Small intestine (tissue), 16 donors: ENCODE data around the gene GOLGA1. TPM values are rescaled to one million over a fixed set of nuclear protein-coding genes. Genes with fewer than 3 reads are reported as not detected.

Source experiments
- DNase-seq, 2 donors: peaks; one replicate each; pipeline versions ENCODE4 v3.0.0 to v3.0.0-alpha.2; 2013
- FAIRE-seq: peaks from 2 replicates; lab custom pipeline; 2012; peaks lifted over from hg19 to GRCh38; lab: Jason Lieb, UNC
- H3K27ac ChIP-seq, 3 donors: one replicate each; pipeline ENCODE4 v1.5.1; 2013; ENCODE audit warnings: low read length in 2 of 3, mild to moderate bottlenecking in 2 of 3, control low read depth in 1 of 3, inconsistent platforms in 1 of 3, low read depth in 1 of 3, moderate library complexity in 1 of 3
- H3K27me3 ChIP-seq, 3 donors: one replicate each; pipeline ENCODE4 v1.6.1; 2013; ENCODE audit warnings: low read length in 3 of 3, inconsistent platforms in 1 of 3; ENCODE audit not compliant: control insufficient read depth in 3 of 3, insufficient read depth in 3 of 3
- H3K36me3 ChIP-seq, 3 donors: one replicate each; pipeline ENCODE4 v1.6.1; 2013; ENCODE audit warnings: low read length in 3 of 3, inconsistent platforms in 1 of 3, low read depth in 1 of 3, mild to moderate bottlenecking in 1 of 3, moderate library complexity in 1 of 3; ENCODE audit not compliant: control insufficient read depth in 3 of 3, insufficient read depth in 2 of 3
- H3K4me1 ChIP-seq, 3 donors: one replicate each; pipeline ENCODE4 v1.6.1; 2013; ENCODE audit warnings: low read length in 2 of 3, inconsistent platforms in 1 of 3, low read depth in 1 of 3, mild to moderate bottlenecking in 1 of 3, moderate library complexity in 1 of 3; ENCODE audit not compliant: control insufficient read depth in 3 of 3, insufficient read depth in 2 of 3
- H3K4me3 ChIP-seq, 3 donors: one replicate each; pipeline ENCODE4 v1.5.1; 2013; ENCODE audit warnings: low read length in 3 of 3, control low read depth in 1 of 3, inconsistent platforms in 1 of 3, low read depth in 1 of 3, mild to moderate bottlenecking in 1 of 3, moderate library complexity in 1 of 3
- H3K9me3 ChIP-seq, 2 donors: one replicate each; pipeline ENCODE4 v1.6.1; 2013; ENCODE audit warnings: low read depth in 1 of 2, low read length in 1 of 2; ENCODE audit not compliant: control insufficient read depth in 2 of 2, insufficient read depth in 1 of 2
- WGBS, 3 donors: extraction: QIAGEN DNeasy Blood & Tissue Kit; methylation state at CpG; one replicate each; pipeline ENCODE4 v1.1.7; 2013; 5-methylcytosine and 5-hydroxymethylcytosine counted together
- long read RNA-seq, 10 donors: transcript quantifications; one replicate each; lab custom pipeline, GENCODE V29; 2026
- polyA plus RNA-seq, 4 donors: library from polyadenylated mRNA; stranded (reverse) in 3 of 4; unstranded in 1 of 4; fragments of 200-250 nt in 3 of 4; fragments of 120-200 nt in 1 of 4; gene quantifications; one replicate each; pipeline versions ENCODE4 v1.2.1 to v1.2.3, GENCODE V29; 2013
- donor health status: healthy with polysubstance abuse.
- donor health status: control.
- donor health status: control.
- donor health status: Bipolar disorder and iron deficiency.
- donor health status: healthy.

Gene GOLGA1
- 10 to 100 TPM in 3 of 4 donors, 1 to 10 TPM in 1; 9.1 to 18.8 (median 14.5) TPM for polyA plus RNA-seq
- long read RNA-seq, donor 1, full-length matches to known transcripts: 4 of 4 reads
- long read RNA-seq, donor 1, partial matches to known transcripts: 0 of 4 reads
- long read RNA-seq, donor 1, other reads (novel, unspliced or antisense): 0 of 4 reads
- long read RNA-seq, donor 2, partial matches to known transcripts: 0 of 2 reads
- long read RNA-seq, donor 2, other reads (novel, unspliced or antisense): 0 of 2 reads
- long read RNA-seq, donor 3, full-length matches to known transcripts: 6 of 6 reads
- long read RNA-seq, donor 3, partial matches to known transcripts: 0 of 6 reads
- long read RNA-seq, donor 3, other reads (novel, unspliced or antisense): 0 of 6 reads
- long read RNA-seq, donor 4: 0 reads
- long read RNA-seq, donor 5, partial matches to known transcripts: 0 of 1 reads
- long read RNA-seq, donor 5, other reads (novel, unspliced or antisense): 0 of 1 reads
- long read RNA-seq, donor 6, partial matches to known transcripts: 0 of 2 reads
- long read RNA-seq, donor 6, other reads (novel, unspliced or antisense): 0 of 2 reads
- long read RNA-seq, donor 7: 0 reads
- long read RNA-seq, donor 8: 0 reads
- long read RNA-seq, donor 9, partial matches to known transcripts: 0 of 1 reads
- long read RNA-seq, donor 9, other reads (novel, unspliced or antisense): 0 of 1 reads
- long read RNA-seq, donor 10, partial matches to known transcripts: 7 of 8 reads
- long read RNA-seq, donor 10, other reads (novel, unspliced or antisense): 0 of 8 reads

- WGBS, 3 donors: 0 to 1% (median 0%) methylated on average over 61 to 70 of the region's 70 CpGs
- no peaks in the 10 kb centered on the region for H3K27me3 ChIP-seq
- peaks cover 0 to 7% (median 1%) of the 10 kb centered on the region in 3 donors for H3K4me1 ChIP-seq
- no peaks in the 10 kb centered on the region for H3K9me3 ChIP-seq
- H3K27ac ChIP-seq: peak within 1 kb of the TSS; percentile 98 to 99 (median 99)
- H3K36me3 ChIP-seq: peaks cover 0 to 13% (median under 1%) of the 10 kb centered on the region in 3 donors
- peak within 1 kb of the TSS; percentile 90 to 95 (median 91) for H3K4me3 ChIP-seq
- FAIRE-seq (no peak), DNase-seq (peak; percentile 95 to 98)
These were observed at the start of gene GOLGA1 for GRCh38 chr9:124940894-124941678. TSS of gene GOLGA1 (minus strand) at chr9:124941083. CDS start at chr9:124938711, 2,372 bp downstream.

GRCh38 chr9:124983698-124984097 is 42.8 kb upstream of the GOLGA1 start:
- FAIRE-seq: no peak

GRCh38 chr9:124980431-124980830 is 39.5 kb upstream of the GOLGA1 start:
- Histone ChIP-seq H3K36me3 (peaks cover 0 to 7% (median 0%) of the 10 kb centered on the region in 3 donors), H3K27ac (no peak overlapping the region), H3K4me1 (peaks cover 0 to 3% (median 0%) of the 10 kb centered on the region in 3 donors), H3K4me3 (no peak overlapping the region), H3K9me3 (no peaks in the 10 kb centered on the region), H3K27me3 (no peaks in the 10 kb centered on the region)
- FAIRE-seq: no peak
- WGBS, 3 donors: 71 to 76% (median 75%) methylated on average over 4 of the region's 4 CpGs
- DNase-seq: peak in 1 of 2 donors; percentile 37

More at GRCh38 chr9:124983698-124984097, 42.8 kb upstream of the GOLGA1 start:
- H3K27ac ChIP-seq: no peak overlapping the region
- WGBS, 3 donors: 76 to 85% (median 77%) methylated on average over 1 of the region's 1 CpG
- no peaks in the 10 kb centered on the region for H3K36me3 ChIP-seq
- DNase-seq: no peak
- no peaks in the 10 kb centered on the region for H3K27me3 ChIP-seq
- H3K4me3 ChIP-seq: no peak overlapping the region
- H3K9me3 ChIP-seq: no peaks in the 10 kb centered on the region
- peaks cover 0 to 3% (median 0%) of the 10 kb centered on the region in 3 donors for H3K4me1 ChIP-seq

- Histone ChIP-seq H3K27me3 (no peaks in the 10 kb centered on the region), H3K9me3 (no peaks in the 10 kb centered on the region), H3K36me3 (peaks cover 0 to 15% (median 4%) of the 10 kb centered on the region in 3 donors), H3K4me1 (peaks cover 0 to 2% (median 0%) of the 10 kb centered on the region in 3 donors), H3K27ac (no peak overlapping the region), H3K4me3 (no peak overlapping the region)
- DNase-seq (no peak), FAIRE-seq (no peak)
- 60 to 75% (median 72%) methylated on average over 2 of the region's 2 CpGs for WGBS, 3 donors
These were observed 34.2 kb upstream of the GOLGA1 start for GRCh38 chr9:124975131-124975530.

- H3K4me3 ChIP-seq: no peak overlapping the region
- peaks cover 0 to 15% (median 4%) of the 10 kb centered on the region in 3 donors for H3K36me3 ChIP-seq
- H3K27me3 ChIP-seq: no peaks in the 10 kb centered on the region
- no peak overlapping the region for H3K27ac ChIP-seq
- 96 to 98% (median 96%) methylated on average over 6 of the region's 6 CpGs for WGBS, 3 donors
- no peak for DNase-seq
- H3K9me3 ChIP-seq: no peaks in the 10 kb centered on the region
- no peak for FAIRE-seq
- H3K4me1 ChIP-seq: no peaks in the 10 kb centered on the region
These were observed 32.9 kb upstream of the GOLGA1 start for GRCh38 chr9:124973807-124974206.

GRCh38 chr9:124972241-124972770 is 31.4 kb upstream of the GOLGA1 start:
- Histone ChIP-seq H3K4me3 (no peak overlapping the region), H3K27ac (no peak overlapping the region), H3K4me1 (no peaks in the 10 kb centered on the region), H3K9me3 (no peaks in the 10 kb centered on the region), H3K36me3 (peaks cover 0 to 13% (median 4%) of the 10 kb centered on the region in 3 donors), H3K27me3 (no peaks in the 10 kb centered on the region)
- DNase-seq (no peak), FAIRE-seq (no peak)
- 73 to 97% (median 89%) methylated on average over 2 of the region's 2 CpGs for WGBS, 3 donors

GRCh38 chr9:124969401-124969800 is 28.5 kb upstream of the GOLGA1 start:
- no peaks in the 10 kb centered on the region for H3K9me3 ChIP-seq
- H3K36me3 ChIP-seq: peaks cover 0 to 12% (median 4%) of the 10 kb centered on the region in 3 donors
- H3K4me1 ChIP-seq: no peaks in the 10 kb centered on the region
- H3K4me3 ChIP-seq: no peak overlapping the region
- no peak for DNase-seq
- FAIRE-seq: no peak
- 86 to 96% (median 95%) methylated on average over 2 of the region's 2 CpGs for WGBS, 3 donors
- no peaks in the 10 kb centered on the region for H3K27me3 ChIP-seq
- H3K27ac ChIP-seq: no peak overlapping the region
